Neutrophil (primary cell): Measurements from ENCODE around the gene GIGYF2.

Experiments
- H3K27ac ChIP-seq: fragments of 200-600 bp; sonication (generic); 2 replicates; pipeline ENCODE4 v1.5.1; 2016; ENCODE audit warnings: mild to moderate bottlenecking, moderate library complexity
- H3K27me3 ChIP-seq: fragments of 200-600 bp; sonication (generic); 2 replicates; pipeline ENCODE4 v1.6.0; 2016; ENCODE audit warnings: mild to moderate bottlenecking
- H3K36me3 ChIP-seq: fragments of 200-600 bp; sonication (generic); 2 replicates; pipeline ENCODE4 v1.5.1; 2017
- H3K4me1 ChIP-seq, 2 experiments: fragments of 200-600 bp in 1 of 2; sonication (generic) in 1 of 2; 1 replicate in 1 of 2; 2 replicates in 1 of 2; pipeline versions ENCODE4 v1.5.1 to v1.6.1; 2013 to 2016; ENCODE audit warnings: low read depth in 1 of 2, low read length in 1 of 2, mild to moderate bottlenecking in 1 of 2, moderate library complexity in 1 of 2; ENCODE audit not compliant: control insufficient read depth in 1 of 2, insufficient read depth in 1 of 2
- H3K4me3 ChIP-seq, 2 experiments: fragments of 200-600 bp in 1 of 2; sonication (generic) in 1 of 2; 1 replicate in 1 of 2; 2 replicates in 1 of 2; pipeline ENCODE4 v1.5.1; 2013 to 2016; ENCODE audit warnings: low read depth in 1 of 2, low read length in 1 of 2, mild to moderate bottlenecking in 1 of 2, moderate library complexity in 1 of 2
- H3K9me3 ChIP-seq: fragments of 200-600 bp; sonication (generic); 2 replicates; pipeline ENCODE4 v1.5.1; 2016
- TF ChIP-seq, protein P1 (sequence below): fragments of 200-600 bp; sonication (generic); IDR thresholded peaks from 2 replicates; pipeline ENCODE4 v1.5.1; 2016; ENCODE audit warnings: antibody characterized with exemption

The GIGYF2 gene

DNA sequence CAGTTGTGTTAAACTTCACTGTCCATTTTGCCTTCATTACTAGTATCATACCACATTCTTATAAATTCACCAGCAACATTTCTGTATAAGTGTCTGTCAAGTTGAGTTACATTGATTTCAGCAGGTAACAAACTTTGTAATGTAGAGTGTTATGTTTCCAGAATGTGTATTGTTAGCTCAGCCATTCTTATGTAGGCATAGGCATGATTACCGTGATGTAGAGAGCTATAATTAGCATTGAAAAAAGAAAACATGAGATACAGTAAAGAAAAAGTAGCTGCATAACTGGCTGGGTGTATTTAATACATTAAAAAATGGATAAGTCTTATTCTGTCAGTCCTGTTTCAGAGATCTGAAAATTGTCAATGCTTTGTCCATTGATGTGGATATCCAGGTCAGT, 70.7 kb downstream of the GIGYF2 start:
- Histone ChIP-seq H3K36me3 (peaks cover 69% of the 10 kb centered on the region), H3K27ac (no peak overlapping the region), H3K4me1 (no peaks in the 10 kb centered on the region), H3K4me3 (no peak overlapping the region), H3K9me3 (no peaks in the 10 kb centered on the region), H3K27me3 (no peaks in the 10 kb centered on the region)
- TF ChIP-seq, protein P1, sequence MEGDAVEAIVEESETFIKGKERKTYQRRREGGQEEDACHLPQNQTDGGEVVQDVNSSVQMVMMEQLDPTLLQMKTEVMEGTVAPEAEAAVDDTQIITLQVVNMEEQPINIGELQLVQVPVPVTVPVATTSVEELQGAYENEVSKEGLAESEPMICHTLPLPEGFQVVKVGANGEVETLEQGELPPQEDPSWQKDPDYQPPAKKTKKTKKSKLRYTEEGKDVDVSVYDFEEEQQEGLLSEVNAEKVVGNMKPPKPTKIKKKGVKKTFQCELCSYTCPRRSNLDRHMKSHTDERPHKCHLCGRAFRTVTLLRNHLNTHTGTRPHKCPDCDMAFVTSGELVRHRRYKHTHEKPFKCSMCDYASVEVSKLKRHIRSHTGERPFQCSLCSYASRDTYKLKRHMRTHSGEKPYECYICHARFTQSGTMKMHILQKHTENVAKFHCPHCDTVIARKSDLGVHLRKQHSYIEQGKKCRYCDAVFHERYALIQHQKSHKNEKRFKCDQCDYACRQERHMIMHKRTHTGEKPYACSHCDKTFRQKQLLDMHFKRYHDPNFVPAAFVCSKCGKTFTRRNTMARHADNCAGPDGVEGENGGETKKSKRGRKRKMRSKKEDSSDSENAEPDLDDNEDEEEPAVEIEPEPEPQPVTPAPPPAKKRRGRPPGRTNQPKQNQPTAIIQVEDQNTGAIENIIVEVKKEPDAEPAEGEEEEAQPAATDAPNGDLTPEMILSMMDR, result no peak

GRCh38 chr2:232770207-232770606, 73.1 kb downstream of the GIGYF2 start:
- Histone ChIP-seq H3K27me3 (no peaks in the 10 kb centered on the region), H3K27ac (no peak overlapping the region), H3K4me3 (no peak overlapping the region), H3K4me1 (no peaks in the 10 kb centered on the region), H3K9me3 (no peaks in the 10 kb centered on the region), H3K36me3 (peaks cover 49% of the 10 kb centered on the region)
- TF ChIP-seq, protein P1, result no peak

DNA sequence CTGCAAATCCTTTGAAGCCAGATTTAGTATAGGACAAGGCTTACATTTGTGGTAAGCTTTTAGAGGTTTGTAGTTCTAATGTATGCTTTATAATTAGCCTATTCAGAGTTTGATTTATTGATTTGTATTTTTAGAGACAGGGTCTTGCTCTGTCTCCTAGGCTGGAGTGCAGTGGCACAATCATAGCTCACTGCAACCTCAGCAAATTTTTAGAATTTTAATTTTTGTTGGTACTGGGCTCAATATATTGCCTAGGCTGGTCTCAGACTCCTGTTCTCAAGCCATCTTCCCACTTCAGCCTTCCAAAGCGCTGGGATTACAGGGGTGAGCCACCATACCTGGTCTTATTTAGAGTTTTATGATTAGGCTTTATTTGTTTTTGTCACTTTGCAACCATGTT, 74.7 kb downstream of the GIGYF2 start:
- no peak overlapping the region for H3K4me3 ChIP-seq

DNA sequence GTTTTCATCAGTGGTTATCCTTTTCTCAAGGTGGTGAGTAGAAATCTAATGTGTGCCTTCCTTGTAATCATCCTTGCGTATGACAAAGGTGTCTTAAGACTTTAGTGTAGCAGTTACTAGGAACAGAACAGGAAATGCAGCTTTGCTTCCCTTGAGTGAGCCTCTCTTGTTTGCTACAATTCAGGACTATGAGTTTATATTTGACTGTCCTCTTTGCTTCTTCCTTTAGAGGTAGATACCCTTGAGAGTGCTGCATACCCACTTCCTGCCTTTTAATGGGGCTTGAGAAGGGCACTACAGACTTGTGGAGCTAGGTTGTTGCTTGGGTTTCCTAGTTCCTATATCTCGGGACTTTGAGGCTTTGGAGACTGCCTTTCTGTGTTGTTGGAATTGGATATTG, 75.4 kb downstream of the GIGYF2 start:
- no peaks in the 10 kb centered on the region for H3K9me3 ChIP-seq
- no peak overlapping the region for H3K27ac ChIP-seq
- H3K27me3 ChIP-seq, result no peaks in the 10 kb centered on the region
- H3K4me3 ChIP-seq, result no peak overlapping the region
- peaks cover 48% of the 10 kb centered on the region for H3K36me3 ChIP-seq
- TF ChIP-seq, protein P1, result no peak
- no peaks in the 10 kb centered on the region for H3K4me1 ChIP-seq

More for the DNA sequence above, 74.7 kb downstream of the GIGYF2 start:
- TF ChIP-seq, protein P1, result no peak
- Histone ChIP-seq H3K36me3 (peaks cover 43% of the 10 kb centered on the region), H3K9me3 (no peaks in the 10 kb centered on the region), H3K27me3 (no peaks in the 10 kb centered on the region), H3K4me1 (no peaks in the 10 kb centered on the region), H3K27ac (no peak overlapping the region)

- TF ChIP-seq, protein P1, result no peak
- Histone ChIP-seq H3K4me3 (no peak overlapping the region), H3K4me1 (no peaks in the 10 kb centered on the region), H3K9me3 (no peaks in the 10 kb centered on the region), H3K27ac (no peak overlapping the region), H3K36me3 (peaks cover 49% of the 10 kb centered on the region), H3K27me3 (no peaks in the 10 kb centered on the region)
Measured at GRCh38 chr2:232773815-232774214, 76.7 kb downstream of the GIGYF2 start.

DNA sequence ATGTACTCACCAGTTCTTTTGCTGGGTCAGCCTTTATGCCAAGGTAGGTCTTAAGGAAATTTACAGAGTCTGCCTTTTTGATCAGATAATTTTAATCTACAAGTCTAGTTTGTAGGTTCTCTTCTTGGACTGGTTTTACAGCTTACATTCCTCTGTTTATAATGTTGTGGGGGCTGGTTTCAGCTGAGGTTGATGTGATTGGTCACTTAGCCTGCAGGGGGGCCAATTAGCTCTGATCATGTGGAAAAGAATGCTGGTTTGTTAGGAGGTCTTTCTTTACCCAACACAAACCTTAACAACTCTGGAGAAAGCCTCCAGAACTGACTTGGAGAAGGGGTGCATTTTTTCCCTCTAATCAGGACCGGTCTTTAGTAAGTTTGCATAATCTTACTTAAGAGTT, 79.3 kb downstream of the GIGYF2 start, which contains the start of gene KCNJ13:
Gene KCNJ13 (minus strand): TSS at position 131 of the 400 bp plus-strand sequence. CDS start 5,203 bp downstream, outside the sequence.
- no peaks in the 10 kb centered on the region for H3K4me1 ChIP-seq
- no peaks in the 10 kb centered on the region for H3K9me3 ChIP-seq
- peaks cover 45% of the 10 kb centered on the region for H3K36me3 ChIP-seq
- no peaks in the 10 kb centered on the region for H3K27me3 ChIP-seq
- no peak within 1 kb of the TSS for H3K27ac ChIP-seq
- TF ChIP-seq, protein P1, result no peak
- H3K4me3 ChIP-seq, result no peak within 1 kb of the TSS
